H1 (cell line): ENCODE measurements around the gene ARHGAP18. TPM values are rescaled to one million over a fixed set of nuclear protein-coding genes. Genes with fewer than 3 reads are reported as not detected.

Source experiments
- CTCF ChIA-PET: fragments of 300-600 bp; sonication (Branson Sonifier 250); formaldehyde crosslinking; loops from one replicate; lab custom pipeline; 2021; ENCODE audit not compliant: partially characterized antibody; lab: Charles Lee
- POLR2A ChIA-PET: fragments of 300-600 bp; sonication (Branson Sonifier 250); formaldehyde crosslinking; loops from one replicate; lab custom pipeline; 2021; ENCODE audit warnings: inconsistent platforms; ENCODE audit not compliant: partially characterized antibody; lab: Charles Lee
- DNase-seq, 2 experiments: peaks; one replicate each; pipeline versions ENCODE4 v3.0.0 to v3.0.0-alpha.2; 2010 to 2022; ENCODE audit warnings: low spot score in 2 of 2, low read depth in 1 of 2, mixed read lengths in 1 of 2
- FAIRE-seq: peaks from 2 replicates; lab custom pipeline; 2011; peaks lifted over from hg19 to GRCh38; lab: Jason Lieb, UNC
- H2AFZ ChIP-seq: 2 replicates; pipeline ENCODE4 v1.8.1; 2012; ENCODE audit warnings: low read length, inconsistent platforms
- H2AK5ac ChIP-seq: 2 replicates; pipeline ENCODE4 v1.6.1; 2013; ENCODE audit warnings: low read depth, low read length
- H2BK120ac ChIP-seq: replicated peaks from 2 replicates; pipeline ENCODE3; 2013; ENCODE audit warnings: low read depth, low read length, inconsistent platforms
- H2BK12ac ChIP-seq: 2 replicates; pipeline ENCODE4 v1.6.1; 2013; ENCODE audit warnings: low read depth, low read length
- H2BK15ac ChIP-seq: 2 replicates; pipeline ENCODE4 v1.6.1; 2013; ENCODE audit warnings: low read length
- H2BK20ac ChIP-seq: 2 replicates; pipeline ENCODE4 v1.6.1; 2013; ENCODE audit warnings: low read length
- H2BK5ac ChIP-seq: 2 replicates; pipeline ENCODE4 v1.6.1; 2013; ENCODE audit warnings: low read depth, low read length
- H3K14ac ChIP-seq: 2 replicates; pipeline ENCODE4 v1.6.1; 2013; ENCODE audit warnings: inconsistent platforms; ENCODE audit not compliant: insufficient read length
- H3K18ac ChIP-seq: 2 replicates; pipeline ENCODE4 v1.6.1; 2013; ENCODE audit warnings: low read length; ENCODE audit errors: extremely low read depth
- H3K23ac ChIP-seq: 2 replicates; pipeline ENCODE4 v1.6.1; 2013; ENCODE audit warnings: inconsistent platforms; ENCODE audit not compliant: insufficient read length
- H3K23me2 ChIP-seq: 2 replicates; pipeline ENCODE4 v1.6.1; 2013; ENCODE audit warnings: low read depth, low read length
- H3K27ac ChIP-seq: 2 replicates; pipeline ENCODE4 v1.6.1; 2011; ENCODE audit warnings: low read depth, low read length, inconsistent platforms
- H3K27me3 ChIP-seq, 4 experiments: replicated peaks in 1 of 4; 1 replicate in 1 of 4; 2 replicates in 3 of 4; pipeline versions ENCODE4 v1.6.1 to v1.8.1; 2011 to 2013; ENCODE audit warnings: low read length in 3 of 4, mild to moderate bottlenecking in 3 of 4, inconsistent platforms in 2 of 4, mixed read lengths in 2 of 4, moderate library complexity in 1 of 4; ENCODE audit not compliant: control insufficient read depth in 3 of 4, insufficient read depth in 3 of 4; ENCODE audit errors: extremely low read depth in 1 of 4
- H3K36me3 ChIP-seq, 4 experiments: 2 replicates each; pipeline versions ENCODE4 v1.6.1 to v1.8.1; 2011 to 2013; ENCODE audit warnings: mild to moderate bottlenecking in 4 of 4, low read length in 3 of 4, moderate library complexity in 2 of 4, control low read depth in 1 of 4, inconsistent platforms in 1 of 4; ENCODE audit not compliant: insufficient read depth in 4 of 4, control insufficient read depth in 2 of 4
- H3K4ac ChIP-seq: replicated peaks from 2 replicates; pipeline ENCODE3; 2013; ENCODE audit warnings: low read length, low read depth, mixed read lengths, inconsistent platforms; ENCODE audit not compliant: insufficient read length
- H3K4me1 ChIP-seq, 4 experiments: replicated peaks in 1 of 4; 1 replicate in 1 of 4; 2 replicates in 3 of 4; pipeline versions ENCODE4 v1.6.1 to v1.8.1; 2011 to 2013; ENCODE audit warnings: low read length in 3 of 4, inconsistent platforms in 2 of 4, mixed read lengths in 1 of 4; ENCODE audit not compliant: insufficient read depth in 4 of 4, control insufficient read depth in 3 of 4
- H3K4me2 ChIP-seq, 2 experiments: 2 replicates each; pipeline versions ENCODE4 v1.6.1 to v1.8.1; 2011 to 2013; ENCODE audit warnings: low read depth in 2 of 2, low read length in 2 of 2, control low read depth in 1 of 2, inconsistent platforms in 1 of 2, mild to moderate bottlenecking in 1 of 2; ENCODE audit not compliant: insufficient read depth in 1 of 2
- H3K4me3 ChIP-seq, 4 experiments: fragments of 200-600, 300-600 bp in 1 of 4; sonication (generic), shearing (Covaris generic), sonication (Bioruptor Twin) in 1 of 4; 2 replicates each; pipeline versions ENCODE4 v1.5.1 to v1.8.1; 2011 to 2016; ENCODE audit warnings: low read length in 4 of 4, low read depth in 3 of 4, control low read depth in 2 of 4, inconsistent platforms in 2 of 4, mild to moderate bottlenecking in 2 of 4, mixed read lengths in 1 of 4, moderate library complexity in 1 of 4; ENCODE audit not compliant: insufficient read depth in 2 of 4; ENCODE audit errors: extremely low read depth in 1 of 4
- H3K56ac ChIP-seq: replicated peaks from 2 replicates; pipeline ENCODE3; 2013; ENCODE audit warnings: low read depth, mild to moderate bottlenecking, mixed read lengths, low read length, inconsistent platforms; ENCODE audit not compliant: insufficient read length
- H3K79me1 ChIP-seq: 2 replicates; pipeline ENCODE4 v1.6.1; 2013; ENCODE audit warnings: low read depth, low read length, control low read depth
- H3K79me2 ChIP-seq, 2 experiments: 2 replicates each; pipeline versions ENCODE4 v1.6.1 to v1.8.1; 2012 to 2013; ENCODE audit warnings: low read length in 2 of 2, mild to moderate bottlenecking in 2 of 2, inconsistent platforms in 1 of 2; ENCODE audit not compliant: insufficient read depth in 2 of 2, control insufficient read depth in 1 of 2
- H3K9ac ChIP-seq, 4 experiments: replicated peaks in 1 of 4; 1 replicate in 1 of 4; 2 replicates in 3 of 4; pipeline versions ENCODE4 v1.6.1 to v1.8.1; 2011 to 2013; ENCODE audit warnings: low read depth in 3 of 4, low read length in 3 of 4, control low read depth in 2 of 4, mild to moderate bottlenecking in 2 of 4, moderate library complexity in 2 of 4, inconsistent platforms in 1 of 4; ENCODE audit errors: extremely low read depth in 1 of 4
- H3K9me3 ChIP-seq, 2 experiments: 2 replicates each; pipeline versions ENCODE4 v1.6.1 to v1.8.1; 2012 to 2013; ENCODE audit warnings: mild to moderate bottlenecking in 2 of 2, moderate library complexity in 2 of 2, control low read depth in 1 of 2, inconsistent platforms in 1 of 2, low read depth in 1 of 2, low read length in 1 of 2, mixed read lengths in 1 of 2; ENCODE audit not compliant: insufficient read depth in 2 of 2
- H4K20me1 ChIP-seq, 2 experiments: replicated peaks in 1 of 2; 2 replicates each; pipeline versions ENCODE3 to v1.8.1; 2011 to 2013; ENCODE audit warnings: inconsistent platforms in 2 of 2, low read length in 2 of 2, mild to moderate bottlenecking in 1 of 2; ENCODE audit not compliant: insufficient read depth in 2 of 2, control insufficient read depth in 1 of 2
- H4K5ac ChIP-seq: 2 replicates; pipeline ENCODE4 v1.6.1; 2013; ENCODE audit warnings: low read length, low read depth, mixed read lengths, inconsistent platforms; ENCODE audit not compliant: insufficient read length
- H4K8ac ChIP-seq: 2 replicates; pipeline ENCODE4 v1.8.0; 2013; ENCODE audit warnings: mild to moderate bottlenecking, moderate library complexity, low read length, inconsistent platforms; ENCODE audit not compliant: insufficient read depth; ENCODE audit errors: extremely low read depth
- H4K91ac ChIP-seq: replicated peaks from 2 replicates; pipeline ENCODE3; 2013; ENCODE audit warnings: low read length, mixed read lengths, inconsistent platforms; ENCODE audit not compliant: insufficient read length
- CBX5 ChIP-seq: fragments of 300-800, 300-1000 bp; sonication (generic); IDR thresholded peaks from 2 replicates; pipeline ENCODE4 v1.7.1; 2016; ENCODE audit warnings: antibody characterized with exemption, low read length, low read depth
- CREB1 ChIP-seq: IDR thresholded peaks from 2 replicates; pipeline ENCODE4 v1.6.1; 2012; ENCODE audit warnings: inconsistent platforms
- POLR2AphosphoS5 ChIP-seq: IDR thresholded peaks from 2 replicates; pipeline ENCODE4 v1.6.1; 2011; ENCODE audit warnings: low read depth, low read length
- RNF2 ChIP-seq: fragments of 200-900, 300-1000 bp; sonication (generic); IDR thresholded peaks from 2 replicates; pipeline ENCODE4 v1.7.1; 2016; ENCODE audit warnings: borderline replicate concordance, low read depth, mild to moderate bottlenecking, antibody characterized with exemption, low read length; ENCODE audit not compliant: poor library complexity, severe bottlenecking; ENCODE audit errors: missing control alignments
- SP4 ChIP-seq: IDR thresholded peaks from 2 replicates; pipeline ENCODE4 v1.6.1; 2012; ENCODE audit warnings: low read length, inconsistent platforms
- WGBS, 2 experiments: shearing (Covaris generic) in 1 of 2; methylation state at CpG; one replicate each; pipeline versions ENCODE4 v1.1.6 to v1.1.7; 2013 to 2015; ENCODE audit warnings: low lambda C conversion rate in 2 of 2, mixed read lengths in 2 of 2, inconsistent platforms in 1 of 2, low coverage in 1 of 2, missing lambda C conversion rate in 1 of 2; ENCODE audit not compliant: insufficient replicate concordance in 2 of 2, insufficient coverage in 1 of 2, insufficient read length in 1 of 2; ENCODE audit errors: extremely low coverage in 1 of 2, missing lambda C conversion rate in 1 of 2; 5-methylcytosine and 5-hydroxymethylcytosine counted together
- polyA plus RNA-seq, 7 experiments: library from polyadenylated mRNA; depleted of rRNA in 3 of 7; stranded (reverse) in 5 of 7; unstranded in 2 of 7; fragments of >200 nt in 5 of 7; fragments of 200-250 nt in 2 of 7; gene quantifications; 1 replicate in 5 of 7; 2 replicates in 1 of 7; 4 replicates in 1 of 7; pipeline versions ENCODE4 v1.2.1 to v1.2.3, GENCODE V29; 2011 to 2013; ENCODE audit warnings: missing spikeins in 2 of 7, mixed read lengths in 2 of 7
- total RNA-seq: library from RNA; stranded (reverse); fragmentation: NEBNext Ultra II Directional; extraction: Animal tissue kit (Norgen Biotek cat#: 25700); gene quantifications from 2 replicates; pipeline ENCODE4 v1.2.1, GENCODE V29; 2021
- TF ChIP-seq, protein P1 (sequence below): IDR thresholded peaks from 2 replicates; pipeline ENCODE4 v1.6.1; 2012; ENCODE audit warnings: inconsistent platforms

Gene ARHGAP18
- total and polyA plus RNA-seq, 2 of the 8 experiments (the other 6 are each of a cell fraction or from before 2014, with no cell fraction given), result 0.83 to 4.5 TPM

DNA sequence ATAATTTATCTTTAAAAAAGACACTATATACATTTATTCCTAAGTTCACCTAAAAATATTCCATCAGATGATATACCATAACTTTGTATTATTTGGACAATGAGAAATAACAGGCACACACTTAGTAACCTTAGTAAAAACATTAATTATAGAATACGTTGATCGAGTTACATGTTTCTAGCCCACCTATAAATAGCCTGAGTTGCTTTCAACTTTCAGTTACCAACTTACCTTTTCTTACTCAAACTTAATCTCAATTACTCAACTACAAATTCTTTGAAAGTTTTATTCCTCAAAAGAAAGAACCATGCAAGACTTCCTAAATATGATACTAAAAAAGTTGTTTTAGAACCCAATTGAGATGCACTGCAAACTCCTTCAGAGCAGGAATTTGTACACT is 12.2 kb downstream of the ARHGAP18 start:
- no peak overlapping the region for H4K8ac ChIP-seq
- no peak overlapping the region for H2BK15ac ChIP-seq
- H2BK120ac ChIP-seq, result no peak overlapping the region
- H3K27me3 ChIP-seq, result no peaks in the 10 kb centered on the region
- H4K20me1 ChIP-seq, result no peaks in the 10 kb centered on the region
- FAIRE-seq (no peak), DNase-seq (no peak)
- H4K5ac ChIP-seq, result no peak overlapping the region
- POLR2A ChIA-PET, result no interaction called here
- peaks cover 0 to 8% (median 1%) of the 10 kb centered on the region in 4 experiments; a peak in 2 of 7 replicates for H3K4me1 ChIP-seq
- no peak overlapping the region for H3K27ac ChIP-seq
- 100% methylated on average over 2 of the region's 2 CpGs; no CpG with 5 or more reads in 1 of the 2 experiments for WGBS, 2 experiments
- no peak overlapping the region for H2AFZ ChIP-seq
- no peak overlapping the region for H2BK5ac ChIP-seq
- H3K23ac ChIP-seq, result no peak overlapping the region
- CTCF ChIA-PET, result interaction anchor here (1.0 kb wide), 1 partner anchor 9 kb away, joined by 3 read pairs; no protein-coding TSS in a partner anchor
- no peak overlapping the region for H2BK20ac ChIP-seq
- H3K4ac ChIP-seq, result no peak overlapping the region
- no peak overlapping the region for H2BK12ac ChIP-seq
- H3K4me2 ChIP-seq, result no peak overlapping the region
- no peak overlapping the region for H2AK5ac ChIP-seq
- H3K4me3 ChIP-seq, result no peak overlapping the region
- no peaks in the 10 kb centered on the region for H3K36me3 ChIP-seq
- no peak overlapping the region for H3K9ac ChIP-seq
- no peak overlapping the region for H3K18ac ChIP-seq
- no peak overlapping the region for H4K91ac ChIP-seq
- no peaks in the 10 kb centered on the region for H3K9me3 ChIP-seq
- no peak for TF ChIP-seq CREB1
- no peak for TF ChIP-seq POLR2AphosphoS5
- TF ChIP-seq SP4, result no peak
- TF ChIP-seq, protein P1, sequence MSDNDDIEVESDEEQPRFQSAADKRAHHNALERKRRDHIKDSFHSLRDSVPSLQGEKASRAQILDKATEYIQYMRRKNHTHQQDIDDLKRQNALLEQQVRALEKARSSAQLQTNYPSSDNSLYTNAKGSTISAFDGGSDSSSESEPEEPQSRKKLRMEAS, result no peak
- TF ChIP-seq CBX5, result no peak
- no peak for TF ChIP-seq RNF2
- no peak overlapping the region for H3K14ac ChIP-seq
- no peak overlapping the region for H3K56ac ChIP-seq
- H3K23me2 ChIP-seq, result no peaks in the 10 kb centered on the region
- H3K79me1 ChIP-seq, result no peaks in the 10 kb centered on the region
- no peaks in the 10 kb centered on the region; a peak in 1 of 4 replicates for H3K79me2 ChIP-seq
